Pancreas (tissue), 10 donors: Measurements from ENCODE around the gene STK4. TPM values are rescaled to one million over a fixed set of nuclear protein-coding genes. Genes with fewer than 3 reads are reported as not detected.

Experiments used
- ATAC-seq, 4 donors: fragments of 200-7000 bp; cut with Tn5 transposase; one replicate each; pipeline versions ENCODE4 v1.8.0 to v1.9.1; 2020; ENCODE audit warnings: mild to moderate bottlenecking in 4 of 4, moderate library complexity in 4 of 4
- DNase-seq, 6 donors: peaks; one replicate each; pipeline ENCODE4 v3.0.0-alpha.2; 2020
- FAIRE-seq: peaks from 2 replicates; lab custom pipeline; 2012; peaks lifted over from hg19 to GRCh38; lab: Jason Lieb, UNC
- H3K27ac ChIP-seq, 4 donors: fragments of 200-600 bp; sonication (generic); 1 replicate in 3 of 4; 2 replicates in 1 of 4; pipeline versions ENCODE4 v1.5.0 to v1.8.0; 2020
- H3K27me3 ChIP-seq, 4 donors: fragments of 200-600 bp; one replicate each; pipeline ENCODE4 v1.8.0; 2021
- H3K36me3 ChIP-seq, 3 donors: fragments of 200-600 bp; sonication (generic) in 1 of 3; one replicate each; pipeline versions ENCODE4 v1.5.0 to v1.8.0; 2020 to 2021
- H3K4me1 ChIP-seq, 3 donors: fragments of 200-600 bp; one replicate each; pipeline ENCODE4 v1.8.0; 2021
- H3K4me3 ChIP-seq, 4 donors: fragments of 200-600 bp; sonication (generic) in 2 of 4; one replicate each; pipeline versions ENCODE4 v1.5.0 to v1.8.0; 2020 to 2021
- H3K9me3 ChIP-seq, 4 donors: fragments of 200-600 bp; one replicate each; pipeline ENCODE4 v1.8.0; 2021
- CTCF ChIP-seq, 4 donors: fragments of 200-600 bp; sonication (generic) in 3 of 4; IDR thresholded peaks; one replicate each; pipeline versions ENCODE4 v1.5.0 to v1.8.0; 2021; ENCODE audit warnings: antibody characterized with exemption in 4 of 4
- WGBS, 2 donors: extraction: QIAGEN DNeasy Blood & Tissue Kit; methylation state at CpG; one replicate each; pipeline ENCODE4 v1.1.7; 2013; 5-methylcytosine and 5-hydroxymethylcytosine counted together
- intact Hi-C, 3 donors: fragments of 100-400 bp; cut with DNase I; formaldehyde crosslinking; loops; one replicate each; pipeline versions ENCODE4 v1.11.1 to v1.14.2; 2022
- polyA plus RNA-seq, 2 donors: library from polyadenylated mRNA; stranded (reverse); fragments of 200-250 nt; gene quantifications; one replicate each; pipeline ENCODE4 v1.2.3, GENCODE V29; 2013
- total RNA-seq, 6 donors: library from RNA; stranded (reverse); fragmentation: NEBNext Ultra II Directional in 4 of 6; extraction: Animal tissue kit (Norgen Biotek cat#: 25700) in 4 of 6; gene quantifications; one replicate each; pipeline versions ENCODE4 v1.2.1 to v1.2.4, GENCODE V29; 2021 to 2023
- donor health status: healthy with polysubstance abuse.
- donor health status: DM: no; HTN: no; CAD: no; lungs with moderate emphysema.
- donor health status: DM: no; HTN: no; CAD: no.
- donor health status: control.
- donor health status: control.
- donor health status: Bipolar disorder and iron deficiency.
- donor health status: DM: yes; HTN: yes; CAD: no.
- donor health status: DM: no; HTN: no; CAD: no.
- donor health status: DM: no; HTN: no; CAD: no.
- donor health status: DM: yes; HTN: yes; CAD: no.

STK4 gene
- total and polyA plus RNA-seq, 8 donors, result 3.7 to 18.9 (median 8.8) TPM

- no peak overlapping the region for H3K4me3 ChIP-seq
- no peaks in the 10 kb centered on the region for H3K9me3 ChIP-seq
- H3K27me3 ChIP-seq, result peaks cover 0 to under 1% (median 0%) of the 10 kb centered on the region in 4 donors
- 69 to 79% methylated on average over 2 of the region's 2 CpGs for WGBS, 2 donors
- H3K4me1 ChIP-seq, result peaks cover 0 to 4% (median 0%) of the 10 kb centered on the region in 3 donors
- no peak for TF ChIP-seq CTCF (IDR thresholded peaks at IDR 0.05)
- ATAC-seq (no peak), FAIRE-seq (no peak), DNase-seq (no peak)
- intact Hi-C loops, result loop anchor here in 1 of 3 donors (5.0 kb wide), 1 partner anchor 189 kb away; no protein-coding TSS in a partner anchor
- H3K27ac ChIP-seq, result no peak overlapping the region
- H3K36me3 ChIP-seq, result no peaks in the 10 kb centered on the region
Observed at GRCh38 chr20:45103072-45103471, 136.8 kb downstream of the STK4 start.

GRCh38 chr20:45104786-45105185 is 138.5 kb downstream of the STK4 start:
- Histone ChIP-seq H3K27ac (no peak overlapping the region), H3K27me3 (no peaks in the 10 kb centered on the region), H3K4me3 (no peak overlapping the region), H3K36me3 (no peaks in the 10 kb centered on the region), H3K4me1 (no peaks in the 10 kb centered on the region), H3K9me3 (no peaks in the 10 kb centered on the region)
- WGBS, 2 donors, result 47 to 52% methylated on average over 5 of the region's 5 CpGs
- DNase-seq (no peak), ATAC-seq (peak in 2 of 4 donors; percentile 63 to 74), FAIRE-seq (no peak)
- no peak for TF ChIP-seq CTCF (IDR thresholded peaks at IDR 0.05)
- intact Hi-C loops, result loop anchor here in 1 of 3 donors (5.0 kb wide), 1 partner anchor 188 kb away; no protein-coding TSS in a partner anchor

GRCh38 chr20:45105317-45105716 is 139.0 kb downstream of the STK4 start:
- Histone ChIP-seq H3K27me3 (no peaks in the 10 kb centered on the region), H3K4me3 (no peak overlapping the region), H3K9me3 (no peaks in the 10 kb centered on the region), H3K36me3 (no peaks in the 10 kb centered on the region), H3K27ac (no peak overlapping the region), H3K4me1 (no peaks in the 10 kb centered on the region)
- FAIRE-seq (no peak), DNase-seq (no peak), ATAC-seq (no peak)
- intact Hi-C loops, result no loop called here
- WGBS, 2 donors, result 75 to 87% methylated on average over 2 of the region's 2 CpGs
- TF ChIP-seq CTCF (IDR thresholded peaks at IDR 0.05), result no peak

- 67 to 69% methylated on average over 8 of the region's 8 CpGs for WGBS, 2 donors
- Histone ChIP-seq H3K27ac (no peak overlapping the region), H3K36me3 (no peaks in the 10 kb centered on the region), H3K9me3 (no peaks in the 10 kb centered on the region), H3K27me3 (no peaks in the 10 kb centered on the region), H3K4me1 (no peaks in the 10 kb centered on the region), H3K4me3 (no peak overlapping the region)
- no peak for FAIRE-seq
- intact Hi-C loops, result no loop called here
- DNase-seq, result no peak
- no peak for TF ChIP-seq CTCF (IDR thresholded peaks at IDR 0.05)
- ATAC-seq, result no peak
Observed at GRCh38 chr20:45109634-45110033, 143.3 kb downstream of the STK4 start.

- peak in 1 of 6 donors; percentile 53 for DNase-seq
- ATAC-seq, result no peak
- intact Hi-C loops, result no loop called here
- no peaks in the 10 kb centered on the region for H3K36me3 ChIP-seq
- no peaks in the 10 kb centered on the region for H3K9me3 ChIP-seq
- no peak for FAIRE-seq
- TF ChIP-seq CTCF (IDR thresholded peaks at IDR 0.05), result no peak
- no peak overlapping the region for H3K27ac ChIP-seq
- H3K4me3 ChIP-seq, result no peak overlapping the region
- WGBS, 2 donors, result 82 to 91% methylated on average over 11 of the region's 11 CpGs
- H3K27me3 ChIP-seq, result no peaks in the 10 kb centered on the region
- H3K4me1 ChIP-seq, result no peaks in the 10 kb centered on the region
Observed at GRCh38 chr20:45110301-45110700, 144.0 kb downstream of the STK4 start.
